GM18511 (cell line): ENCODE measurements around the gene RAB27A.
"Not testable (repeated sequence)": the region's sequence is repeated elsewhere in the genome, so short reads cannot be mapped to it uniquely, and the experiment has no call there.

Experiments used
- ATAC-seq: cut with Tn5 transposase; IDR thresholded peaks from one replicate; pipeline ENCODE4 v1.9.1; 2021; ENCODE audit warnings: mild to moderate bottlenecking, moderate library complexity; ENCODE audit not compliant: unreplicated experiment

The RAB27A gene

DNA sequence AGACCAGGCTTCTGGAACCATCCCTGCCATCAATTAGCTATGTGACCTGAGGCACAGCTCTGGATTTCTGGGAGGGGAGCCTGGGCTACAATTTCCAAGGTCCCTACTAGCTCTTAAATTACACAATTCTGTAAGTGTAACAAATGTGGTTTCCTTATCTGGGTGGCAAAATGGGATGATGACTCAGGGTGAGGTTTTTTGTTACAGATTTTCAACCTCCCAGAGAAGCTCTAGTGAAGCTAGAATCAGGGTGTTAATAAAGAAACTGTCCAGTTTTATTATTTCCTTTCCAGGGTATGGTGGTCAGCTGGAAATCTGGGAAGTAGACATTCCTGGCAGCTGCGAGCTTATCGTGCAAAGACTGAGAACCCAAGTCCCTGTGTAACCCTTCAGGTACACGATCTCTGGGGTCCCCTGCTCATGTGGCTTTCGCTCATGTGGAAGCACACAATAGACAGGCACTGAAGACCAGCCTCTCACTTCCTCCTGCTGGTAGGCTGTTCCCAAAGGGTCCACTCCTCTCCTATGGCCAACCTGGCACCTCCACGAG is 7.3 kb downstream of the RAB27A start:
- no peak for ATAC-seq

DNA sequence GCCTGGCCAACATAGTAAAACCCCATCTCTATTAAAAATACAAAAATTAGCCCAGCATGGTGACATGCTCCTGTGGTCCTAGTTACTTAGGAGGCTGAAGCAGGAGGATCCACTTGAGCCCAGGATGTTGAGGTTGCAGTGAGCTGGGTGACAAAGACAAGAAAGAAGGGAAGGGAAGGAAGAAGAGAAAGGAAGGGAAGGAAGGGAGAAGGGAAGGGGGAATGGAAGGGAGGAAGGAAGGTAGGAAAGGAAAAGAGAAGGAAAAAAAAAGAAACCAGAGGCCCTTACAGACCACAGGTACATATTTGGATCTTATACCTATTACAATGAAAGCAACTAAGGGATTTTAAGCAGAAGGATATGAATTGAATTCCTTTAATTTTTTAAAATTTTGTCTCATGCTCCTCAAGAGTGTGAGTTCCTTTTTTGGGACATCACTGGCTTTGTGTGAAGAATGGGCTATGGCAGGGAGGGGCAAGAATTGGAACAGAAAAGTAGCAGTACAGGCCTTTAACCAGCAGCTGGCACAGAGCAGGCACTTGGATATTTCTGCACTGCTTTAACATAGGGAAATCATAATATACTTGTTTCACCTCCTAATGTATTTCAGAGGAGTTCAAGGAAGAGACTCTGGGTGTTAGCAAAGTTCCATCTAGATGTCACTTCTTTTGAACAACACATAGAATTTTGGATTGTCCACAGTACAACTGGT is 7.9 kb downstream of the RAB27A start:
- ATAC-seq = no peak

DNA sequence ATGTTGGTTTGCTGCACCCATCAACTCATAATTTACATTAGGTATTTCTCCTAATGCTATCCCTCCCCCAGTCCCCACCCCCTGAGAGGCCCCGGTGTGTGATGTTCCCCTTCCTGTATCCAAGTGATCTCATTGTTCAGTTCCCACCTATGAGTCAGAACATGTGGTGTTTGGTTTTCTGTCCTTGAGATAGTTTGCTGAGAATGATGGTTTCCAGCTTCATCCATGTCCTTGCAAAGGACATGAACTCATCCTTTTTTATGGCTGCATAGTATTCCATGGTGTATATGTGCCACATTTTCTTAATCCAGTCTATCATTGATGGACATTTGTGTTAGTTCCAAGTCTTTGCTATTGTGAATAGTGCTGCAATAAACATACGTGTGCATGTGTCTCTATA is 9.0 kb downstream of the RAB27A start:
- ATAC-seq = not testable (repeated sequence)

DNA sequence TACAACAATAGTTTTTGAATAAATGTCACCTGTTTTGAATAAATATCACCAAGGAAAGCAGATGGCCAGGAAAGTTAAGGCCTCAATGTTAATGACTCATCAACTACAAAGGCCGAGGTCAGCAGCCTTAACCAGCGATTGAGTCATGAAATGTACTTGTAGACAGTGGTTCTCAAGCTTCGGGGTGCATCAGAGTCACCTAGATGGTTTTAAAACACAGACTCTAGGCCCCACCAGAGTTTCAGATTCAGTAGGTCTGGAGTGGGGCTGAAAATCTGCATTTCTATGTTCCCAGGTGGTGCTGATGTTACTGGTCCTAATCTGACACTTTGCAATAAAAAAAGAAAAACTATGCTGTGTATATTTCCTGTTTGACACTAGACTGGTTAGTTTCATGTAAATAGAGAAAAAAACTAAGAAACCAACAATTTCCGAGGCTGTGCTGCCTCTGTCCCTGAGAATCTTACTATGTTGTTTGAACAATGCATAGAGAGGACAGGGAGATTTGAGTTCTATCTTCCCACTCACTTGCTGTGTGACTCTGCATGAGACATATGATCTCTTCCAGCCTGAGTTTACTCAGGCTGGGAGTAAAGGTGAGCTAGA is 9.8 kb downstream of the RAB27A start:
- peak; percentile 81 for ATAC-seq

DNA sequence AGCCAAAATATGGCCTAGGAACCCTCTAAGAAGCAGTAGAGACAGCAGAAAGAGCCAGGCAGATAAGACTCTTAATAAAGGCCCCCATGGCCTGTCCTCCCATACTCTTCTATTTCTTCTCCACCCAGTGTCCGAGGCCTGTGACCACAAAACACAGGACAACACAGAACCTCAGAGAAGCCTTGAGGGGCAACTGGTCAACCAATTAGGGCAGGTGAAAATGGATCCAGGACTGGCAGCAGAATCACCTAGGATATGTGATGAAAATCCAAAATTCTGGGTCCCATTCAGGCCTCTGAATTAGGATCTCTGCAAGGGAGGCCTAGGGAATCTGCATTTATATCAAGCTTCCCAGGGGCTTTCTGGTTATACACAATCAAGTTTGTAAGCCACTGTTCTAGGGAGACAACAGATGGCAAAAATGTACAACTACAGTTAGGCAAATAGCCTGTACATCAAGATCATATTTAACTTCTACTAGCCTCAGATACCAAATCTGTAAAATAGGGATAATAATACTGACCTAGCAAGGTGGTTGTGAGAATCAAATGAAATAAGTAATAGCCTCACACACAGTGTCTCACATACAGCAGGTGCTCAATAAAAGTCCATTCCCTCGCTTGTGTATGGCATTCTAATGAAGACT is 10.4 kb downstream of the RAB27A start:
- ATAC-seq = no peak

DNA sequence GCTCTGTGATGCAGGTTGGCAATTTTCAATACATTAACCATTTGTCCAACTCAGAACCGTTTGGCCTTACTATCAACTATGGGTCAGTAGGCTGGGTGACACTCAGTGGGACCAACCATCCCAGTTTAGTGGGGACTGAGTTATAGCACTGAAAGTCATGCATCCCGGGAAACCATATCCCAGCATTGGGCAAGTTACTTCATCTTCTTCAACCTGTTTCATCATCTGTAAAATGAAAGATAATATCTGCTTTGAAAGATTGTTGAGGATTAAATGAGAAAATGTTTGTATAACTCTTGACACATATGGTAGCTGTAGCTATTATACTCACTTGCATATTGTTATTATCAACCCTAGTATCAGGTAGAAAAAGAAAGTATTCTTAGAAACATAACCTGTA is 11.9 kb downstream of the RAB27A start:
- no peak for ATAC-seq

DNA sequence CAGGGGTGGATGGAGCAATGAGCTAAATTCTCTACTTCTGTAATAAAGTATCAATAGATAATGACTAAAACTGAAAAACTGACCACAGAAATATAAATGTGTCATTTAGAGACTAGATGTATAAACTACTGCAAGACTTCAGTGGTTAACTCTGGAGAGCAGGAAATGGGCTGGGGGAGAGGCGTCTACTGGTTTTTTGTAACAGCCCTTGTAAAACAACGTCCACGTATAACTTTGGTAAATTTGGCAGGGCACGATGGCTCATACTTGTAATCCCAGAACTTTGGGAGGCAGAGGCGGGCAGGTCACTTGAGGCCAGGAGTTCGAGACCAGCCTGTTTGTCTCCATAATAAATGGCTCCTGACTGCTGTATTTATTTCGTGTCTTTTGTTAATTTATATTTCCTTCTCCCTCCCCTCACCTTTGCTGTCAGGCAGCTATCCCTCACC is 12.5 kb downstream of the RAB27A start:
- peak; percentile 69 for ATAC-seq

DNA sequence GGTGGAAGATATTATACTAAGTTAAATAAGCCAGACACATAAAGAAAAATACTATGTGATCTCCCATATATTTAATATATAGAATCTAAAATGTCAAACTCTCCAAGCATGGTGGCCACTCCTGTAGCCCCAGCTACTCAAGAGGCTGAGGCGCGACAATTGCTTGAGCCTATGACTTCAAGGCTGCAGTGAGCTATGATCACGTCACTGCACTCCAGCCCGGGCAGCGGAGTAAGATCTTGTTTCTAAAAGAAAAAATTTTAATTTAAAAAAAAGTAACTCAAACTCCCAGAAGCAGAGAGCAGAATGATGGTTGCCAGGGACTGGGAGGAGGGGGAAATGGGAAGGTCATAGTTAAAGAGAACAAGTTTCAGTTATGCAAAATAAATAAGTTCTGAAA is 13.3 kb downstream of the RAB27A start:
- no peak for ATAC-seq

DNA sequence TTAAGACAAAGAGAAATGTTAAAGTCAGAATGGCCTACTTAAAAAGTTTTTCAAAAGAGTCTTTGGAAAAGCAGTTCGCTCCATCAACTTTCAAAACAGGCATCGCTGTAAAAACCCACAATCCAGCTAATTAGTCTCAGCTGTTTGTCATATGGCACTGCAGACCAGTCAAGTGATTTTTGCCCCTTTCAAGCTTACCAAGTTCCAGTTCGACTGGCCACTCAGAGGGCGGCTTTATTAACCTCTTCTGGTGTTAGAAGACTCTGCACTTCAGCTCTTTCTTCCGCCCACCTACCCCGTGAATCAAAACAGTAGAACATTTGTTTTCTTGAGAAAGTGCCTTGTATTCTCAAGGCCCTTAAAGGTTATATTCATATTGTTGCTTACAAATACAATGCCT is 19.3 kb downstream of the RAB27A start:
- no peak for ATAC-seq

DNA sequence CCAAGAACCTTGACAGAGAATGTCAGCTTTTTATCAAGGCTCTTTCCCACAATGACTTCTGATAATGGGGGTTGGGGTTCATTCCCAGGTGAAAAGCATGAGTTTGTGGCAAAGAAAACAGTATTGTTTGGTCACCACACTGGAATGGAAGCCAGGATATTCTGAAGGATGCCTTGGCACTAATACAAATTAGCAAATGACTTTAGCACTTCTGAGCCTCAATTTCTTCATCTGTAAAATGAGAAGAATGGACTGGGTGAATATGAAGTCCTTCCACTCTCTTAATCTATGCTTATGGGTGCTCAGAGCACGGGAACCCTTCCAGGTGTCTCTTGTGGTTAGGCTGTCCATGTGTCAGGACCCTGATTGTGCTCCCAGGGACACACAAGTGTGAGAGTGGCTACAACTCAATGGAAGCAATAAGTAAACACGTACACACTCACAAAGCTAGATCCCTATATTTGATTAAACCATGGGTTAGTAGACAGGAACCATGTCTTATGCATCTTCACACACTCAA is 21.4 kb downstream of the RAB27A start:
- no peak for ATAC-seq

DNA sequence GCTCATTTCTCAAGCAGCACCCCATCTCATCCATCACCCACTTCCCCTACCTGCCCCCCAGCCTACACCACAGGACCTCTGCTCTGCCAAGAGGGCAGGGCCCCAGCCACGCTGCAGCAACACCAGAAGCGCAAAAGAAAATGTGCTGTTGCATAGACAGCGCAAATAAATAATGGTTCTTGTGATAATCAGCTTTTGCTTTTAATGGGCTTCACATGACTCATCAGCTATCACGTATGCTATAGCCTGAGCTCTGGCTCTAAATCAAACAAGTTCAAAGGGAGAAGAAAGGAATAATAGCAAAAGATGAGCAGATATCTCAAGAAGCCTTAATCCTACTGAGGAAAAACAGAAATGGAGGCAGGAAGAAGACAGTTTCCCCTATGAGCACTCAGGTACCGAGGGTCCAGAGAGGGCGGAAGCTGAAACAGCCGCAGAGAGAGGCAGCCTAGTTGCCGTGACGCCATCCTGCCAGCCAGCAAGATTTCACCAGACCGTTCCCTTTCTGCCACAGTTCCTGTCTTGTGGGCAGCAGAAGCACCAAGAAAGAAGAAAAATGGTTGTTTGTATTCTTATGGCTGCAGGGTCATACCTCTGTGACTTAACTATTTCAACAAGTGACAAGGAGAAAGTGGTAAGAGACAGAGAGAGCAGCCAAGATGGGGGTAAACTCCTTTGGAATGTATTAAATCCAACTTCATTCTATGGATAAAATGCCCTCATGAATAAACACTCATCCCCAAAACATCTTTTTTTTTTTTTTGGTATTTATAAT is 22.0 kb downstream of the RAB27A start:
- peak; percentile 96 for ATAC-seq

DNA sequence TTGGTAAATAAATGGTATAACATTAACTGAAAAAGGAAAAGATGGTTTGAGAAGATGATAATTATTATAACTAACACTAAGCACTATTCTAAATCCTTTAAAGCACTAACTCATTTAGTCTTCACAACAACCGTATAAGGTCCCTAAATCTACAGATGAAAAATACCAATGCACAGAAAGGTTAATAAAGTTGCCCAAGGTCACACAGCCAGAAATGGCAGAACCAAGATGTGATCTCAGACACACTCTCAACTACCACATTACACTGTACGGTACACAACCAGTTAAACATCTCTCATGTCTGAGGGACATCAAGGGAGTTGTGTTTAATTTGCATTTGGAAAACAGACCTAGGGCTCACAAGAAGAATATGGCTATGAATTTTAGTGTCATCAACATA is 23.1 kb downstream of the RAB27A start:
- ATAC-seq = no peak

DNA sequence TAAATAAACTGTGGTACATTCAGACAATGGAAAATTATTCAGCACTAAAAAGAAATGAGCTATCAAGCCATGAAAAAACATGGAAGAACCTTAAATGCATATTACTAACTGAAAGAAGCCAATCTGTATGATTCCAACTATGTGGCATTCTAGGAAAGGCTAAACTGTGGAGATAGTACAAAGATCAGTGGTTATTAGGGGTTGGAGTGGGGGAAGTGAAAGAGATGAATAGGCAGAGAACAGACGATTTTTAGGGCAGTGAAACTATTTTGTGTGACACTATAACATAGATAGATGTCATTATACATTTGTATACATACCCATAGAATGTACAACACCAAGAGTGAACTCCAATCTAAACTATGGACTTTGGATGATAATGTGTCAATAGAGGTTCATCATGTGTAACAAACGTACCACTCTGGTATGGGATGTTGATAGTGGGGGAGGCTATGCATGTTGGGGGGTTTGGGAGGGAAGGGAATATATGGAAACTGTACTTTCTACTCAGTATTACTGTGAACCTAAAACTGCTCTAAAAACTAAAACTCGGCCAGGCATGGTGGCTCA is 29.0 kb downstream of the RAB27A start:
- ATAC-seq = no peak

DNA sequence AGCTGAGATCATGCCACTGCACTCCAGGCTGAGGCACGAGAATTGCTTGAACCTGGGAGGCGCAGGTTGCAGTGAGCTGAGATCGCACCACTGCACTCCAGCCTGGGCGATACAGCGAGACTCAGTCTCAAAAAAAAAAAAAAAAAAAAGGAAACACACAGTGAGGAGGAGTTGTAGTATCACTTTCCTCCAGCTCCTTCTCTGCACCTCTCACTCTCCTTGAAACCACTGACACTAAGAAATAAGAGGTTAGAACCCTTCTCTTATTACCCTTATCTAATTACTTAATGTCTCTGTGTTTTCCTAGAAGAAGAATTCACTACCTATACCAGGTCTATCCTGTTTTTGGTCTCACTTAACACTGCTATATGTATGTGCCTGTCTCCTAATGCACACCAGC is 31.7 kb downstream of the RAB27A start:
- peak; percentile 56 for ATAC-seq

DNA sequence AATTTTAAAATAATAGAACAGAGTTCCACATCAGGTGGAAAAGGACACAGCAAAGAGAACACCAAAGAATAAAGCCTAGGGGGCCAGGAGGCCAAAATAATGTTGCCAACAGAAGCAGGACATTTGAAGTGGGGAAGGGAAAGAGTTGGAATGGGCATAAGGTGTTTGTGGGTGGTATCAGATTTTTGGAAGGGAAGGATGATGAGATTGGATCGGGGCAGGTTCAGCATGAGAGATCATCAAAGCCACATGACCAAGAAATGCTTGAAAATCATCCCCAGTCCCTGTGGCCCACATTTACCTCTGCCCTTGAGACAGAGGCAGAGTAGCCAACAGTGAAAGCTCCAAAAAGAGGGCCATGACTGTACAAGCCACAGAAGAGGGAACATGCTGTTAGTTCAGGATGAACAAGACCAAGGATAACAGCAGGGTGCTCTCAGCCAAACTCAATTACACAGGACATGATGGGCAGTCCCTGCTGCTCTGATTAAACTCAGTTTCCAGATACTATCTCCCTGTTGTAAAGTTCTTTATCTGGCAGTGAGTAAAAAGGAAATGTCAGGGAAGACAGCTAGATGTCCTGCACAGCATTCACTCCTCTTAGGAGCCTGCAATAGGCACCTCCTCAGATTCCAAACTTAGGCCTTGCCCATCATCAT is 32.5 kb downstream of the RAB27A start:
- ATAC-seq = no peak

DNA sequence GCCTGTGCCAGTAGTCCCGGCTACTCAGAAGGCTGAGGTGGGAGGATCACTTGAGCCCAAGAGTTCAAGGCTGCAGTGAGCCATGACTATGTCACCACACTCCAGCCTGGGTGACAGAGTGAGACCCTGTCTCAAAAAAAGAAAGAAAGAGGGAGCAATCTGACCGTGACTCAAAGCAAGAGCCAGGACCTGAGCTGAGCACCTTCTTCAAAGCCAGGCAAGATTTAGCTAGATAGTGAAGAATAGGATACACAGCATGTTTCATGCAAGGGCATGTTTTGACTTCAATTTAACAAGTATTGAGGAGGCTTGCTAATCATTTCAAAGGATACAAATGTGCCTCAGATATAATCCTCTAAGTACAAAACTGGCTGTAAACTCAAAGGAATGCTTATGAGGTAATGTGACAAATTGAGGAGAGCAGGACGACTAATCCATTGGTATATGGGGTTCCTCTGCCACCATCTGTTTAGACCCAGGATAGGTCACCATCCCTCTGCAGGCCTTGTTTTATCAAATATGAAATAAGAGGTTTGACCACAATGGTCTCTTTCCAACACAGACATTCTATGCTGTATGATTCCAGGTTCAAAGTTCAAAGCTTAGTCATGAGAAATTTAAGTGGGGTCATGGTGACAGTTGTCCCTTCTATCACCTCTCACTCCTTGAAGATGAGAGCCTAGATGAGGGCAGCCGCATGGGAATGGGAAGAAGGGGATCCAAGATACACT is 33.2 kb downstream of the RAB27A start:
- no peak for ATAC-seq

DNA sequence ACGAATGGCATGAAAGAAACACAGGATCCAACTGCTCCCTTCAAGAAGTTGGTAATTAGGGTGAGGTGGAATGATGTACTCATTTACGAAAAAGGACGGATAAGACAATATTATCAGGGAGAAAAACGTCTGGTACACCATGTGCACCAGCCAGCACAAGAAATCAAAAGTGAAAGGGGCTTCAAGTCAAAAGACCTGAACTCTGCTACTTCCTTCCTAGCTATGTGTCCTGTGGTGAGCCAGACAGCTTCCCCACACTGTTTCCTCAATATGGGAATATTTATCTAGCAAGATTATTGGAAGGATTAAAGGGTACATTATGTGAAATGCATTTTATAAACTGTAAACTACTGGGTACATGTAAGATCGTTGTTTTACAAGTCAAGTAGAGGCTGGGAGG is 33.9 kb downstream of the RAB27A start:
- peak; percentile 57 for ATAC-seq

DNA sequence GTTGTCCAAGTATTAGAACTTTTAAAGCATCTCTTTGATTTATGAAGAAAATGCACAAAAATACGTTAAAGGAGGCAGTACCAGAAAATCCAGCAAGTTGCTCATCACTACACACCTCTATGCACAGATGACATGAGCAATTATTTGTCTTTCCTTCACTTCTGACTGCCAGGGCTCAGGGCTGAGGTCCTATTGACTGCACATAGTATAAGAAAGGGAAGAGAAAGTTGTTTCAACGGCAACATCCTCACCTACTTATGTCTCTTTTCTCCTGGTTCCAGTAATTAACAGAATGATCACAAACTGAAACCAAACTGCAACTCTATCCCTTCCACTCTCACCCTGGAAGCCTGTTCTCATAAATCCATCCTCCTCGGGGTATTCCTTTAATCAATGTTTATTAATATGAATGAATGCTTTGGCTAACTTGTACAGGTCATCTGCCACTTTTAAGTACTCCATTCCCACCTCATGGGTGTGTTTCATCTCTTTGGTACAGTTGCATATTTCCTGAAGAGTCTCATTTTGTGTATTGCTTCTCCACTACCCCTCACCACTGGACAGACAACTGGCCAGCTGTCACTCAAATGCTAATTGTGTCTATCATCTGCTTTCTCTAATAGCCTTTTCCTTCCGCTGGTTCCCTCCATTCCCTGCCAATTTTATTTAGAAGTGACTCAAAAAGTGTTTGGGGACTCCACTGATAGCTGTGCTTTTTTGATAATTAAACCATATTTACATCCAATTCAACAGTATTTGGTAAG is 34.5 kb downstream of the RAB27A start:
- ATAC-seq = peak; percentile 42

DNA sequence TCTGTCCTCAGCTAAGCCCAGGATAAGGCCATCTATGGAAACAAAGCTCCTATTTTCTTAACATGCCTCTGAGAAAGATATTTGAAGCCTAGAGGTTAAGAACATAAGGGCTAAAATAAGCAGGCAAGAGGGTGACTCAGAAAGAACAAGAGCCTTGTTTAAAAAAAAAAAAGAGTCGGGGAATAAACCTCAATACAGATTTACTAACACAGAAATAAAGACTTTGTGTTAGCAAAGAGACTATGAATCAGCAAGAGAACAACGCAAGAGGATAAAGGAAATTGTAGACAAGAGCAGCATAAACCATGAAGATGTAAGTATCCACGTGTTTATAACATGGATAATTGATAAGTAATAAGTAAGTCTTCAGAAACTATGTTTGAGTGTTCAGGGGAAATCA is 36.0 kb downstream of the RAB27A start:
- ATAC-seq = no peak
